GM12891 (cell line): Measurements from ENCODE around the gene RBX1. TPM values are rescaled to one million over a fixed set of nuclear protein-coding genes. Genes with fewer than 3 reads are reported as not detected.
"Not testable (repeated sequence)": the region's sequence is repeated elsewhere in the genome, so short reads cannot be mapped to it uniquely, and the experiment has no call there.

Experiments
- DNase-seq: peaks from one replicate; pipeline ENCODE4 v3.0.0; 2011; ENCODE audit warnings: low spot score; ENCODE audit not compliant: insufficient read length
- FAIRE-seq: peaks from 2 replicates; lab custom pipeline; 2011; peaks lifted over from hg19 to GRCh38; lab: Jason Lieb, UNC
- PAX5 ChIP-seq: IDR thresholded peaks from 2 replicates; pipeline ENCODE4 v1.6.1; 2011; ENCODE audit warnings: low read length, moderate library complexity, mild to moderate bottlenecking; ENCODE audit not compliant: insufficient read depth, severe bottlenecking
- POLR2A ChIP-seq: IDR thresholded peaks from 2 replicates; pipeline ENCODE4 v1.6.1; 2011; ENCODE audit warnings: low read depth, low read length, control low read depth
- POLR2AphosphoS5 ChIP-seq: IDR thresholded peaks from 2 replicates; pipeline ENCODE4 v1.6.1; 2011; ENCODE audit warnings: low read depth, low read length, control low read depth
- POU2F2 ChIP-seq: IDR thresholded peaks from 2 replicates; pipeline ENCODE4 v1.6.1; 2011; ENCODE audit warnings: low read depth, mild to moderate bottlenecking, control low read depth, low read length, moderate library complexity
- SPI1 ChIP-seq: IDR thresholded peaks from 2 replicates; pipeline ENCODE4 v1.6.1; 2011; ENCODE audit warnings: low read depth, low read length, control low read depth
- TAF1 ChIP-seq: IDR thresholded peaks from 2 replicates; pipeline ENCODE4 v1.6.1; 2011; ENCODE audit warnings: low read depth, low read length, control low read depth
- polyA plus RNA-seq: library from polyadenylated mRNA; unstranded; fragments of >200 nt; gene quantifications from one replicate; pipeline ENCODE4 v1.2.1, GENCODE V29; 2012; ENCODE audit warnings: low read depth, missing spikeins, inconsistent platforms; ENCODE audit not compliant: missing spikeins

Gene RBX1
- 162 TPM for polyA plus RNA-seq

DNA sequence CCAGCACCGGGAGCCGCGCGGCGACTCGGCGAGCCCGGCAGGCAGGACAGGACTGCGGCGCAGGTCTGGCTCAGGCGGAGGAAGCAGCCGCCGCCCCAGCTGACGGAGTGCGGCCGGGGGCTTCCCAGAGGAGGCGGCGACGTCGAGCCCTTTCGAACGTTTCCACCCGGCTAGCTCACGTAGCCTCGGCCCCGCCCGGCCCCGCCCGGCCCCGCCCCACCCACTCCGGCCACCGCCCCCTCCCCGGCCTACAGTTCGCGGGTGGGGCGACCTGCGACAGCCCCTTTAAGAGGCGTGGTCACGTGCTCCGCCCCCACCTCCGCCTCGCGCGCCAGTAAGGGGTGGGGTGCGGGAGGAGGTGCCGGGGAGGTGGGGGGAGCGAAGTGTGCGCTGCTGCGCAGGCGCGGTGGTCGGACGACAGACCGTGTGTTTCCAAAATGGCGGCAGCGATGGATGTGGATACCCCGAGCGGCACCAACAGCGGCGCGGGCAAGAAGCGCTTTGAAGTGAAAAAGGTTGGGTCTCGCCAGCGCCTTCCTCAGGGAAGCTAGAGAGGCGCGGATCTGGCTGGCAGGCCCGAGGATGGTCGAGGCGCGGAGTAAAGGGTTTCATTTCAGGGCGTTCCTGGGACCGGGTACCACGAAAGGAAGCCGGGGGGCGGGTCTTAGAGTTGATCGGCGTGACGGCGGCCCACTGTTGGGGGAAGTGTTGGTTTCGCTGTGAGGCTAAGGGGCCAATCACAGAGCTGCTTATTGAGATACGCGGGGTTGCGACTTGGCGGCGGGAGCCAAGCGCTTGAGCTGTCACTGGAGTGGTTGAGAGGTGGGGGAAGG lies at the start of gene RBX1:
TSS of gene RBX1 (plus strand) at position 417 of the 833 bp plus-strand sequence. CDS start at position 438, 21 bp downstream.
- peak; percentile 100 for FAIRE-seq

GRCh38 chr22:40904101-40904500 lies 47.1 kb upstream of the RBX1 start:
- FAIRE-seq, result no peak
- DNase-seq, result no peak
- no peak for TF ChIP-seq SPI1
- TF ChIP-seq PAX5, result no peak
- TF ChIP-seq POLR2A, result no peak

More for the DNA sequence above, at the start of gene RBX1:
- peak; percentile 90 for DNase-seq
- peak; percentile 53 for TF ChIP-seq PAX5
- TF ChIP-seq TAF1, result peak; percentile 97
- no peak for TF ChIP-seq SPI1
- peak; percentile 64; the same call in 1 of the 2 replicates for TF ChIP-seq POU2F2
- peak; percentile 95 for TF ChIP-seq POLR2A
- peak; percentile 91 for TF ChIP-seq POLR2AphosphoS5

- FAIRE-seq (no peak), DNase-seq (no peak)
- TF ChIP-seq PAX5 (no peak), POLR2AphosphoS5 (no peak), POLR2A (no peak), TAF1 (no peak), SPI1 (no peak), POU2F2 (no peak)
Measured at GRCh38 chr22:40908895-40909294, 42.3 kb upstream of the RBX1 start.

- no peak for FAIRE-seq
- TF ChIP-seq PAX5 (no peak), POLR2AphosphoS5 (no peak), POLR2A (no peak), SPI1 (no peak), TAF1 (no peak), POU2F2 (no peak)
Measured at GRCh38 chr22:40911772-40912171, 39.4 kb upstream of the RBX1 start.

DNA sequence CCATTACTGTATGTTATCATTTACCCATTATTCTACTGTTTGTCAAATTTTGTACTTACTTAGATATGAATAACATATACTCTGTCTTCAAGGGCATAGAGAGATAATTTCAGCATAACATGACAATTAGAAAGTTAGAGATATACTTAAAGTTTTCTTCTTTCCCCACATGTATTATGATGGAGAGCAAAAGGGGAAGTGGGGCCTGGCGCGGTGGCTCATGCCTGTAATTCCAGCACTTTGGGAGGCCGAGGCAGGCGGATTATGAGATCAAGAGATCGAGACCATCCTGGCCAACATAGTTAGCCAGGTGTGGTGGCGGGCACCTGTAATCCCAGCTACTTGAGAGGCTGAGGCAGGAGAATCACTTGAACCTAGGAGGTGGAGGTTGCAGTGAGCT lies 38.2 kb upstream of the RBX1 start:
- DNase-seq, FAIRE-seq: not testable (repeated sequence)
- peak; percentile 38; the same call in 1 of the 2 replicates for TF ChIP-seq SPI1

More at GRCh38 chr22:40911772-40912171, 39.4 kb upstream of the RBX1 start:
- no peak for DNase-seq

- TF ChIP-seq POU2F2 (no peak), SPI1 (no peak), PAX5 (no peak), POLR2AphosphoS5 (no peak), POLR2A (no peak)
- FAIRE-seq (no peak), DNase-seq (no peak)
Measured at GRCh38 chr22:40919446-40919845, 31.7 kb upstream of the RBX1 start.

- DNase-seq (no peak), FAIRE-seq (no peak)
- TF ChIP-seq POLR2A, result no peak
- TF ChIP-seq SPI1, result no peak
- no peak for TF ChIP-seq TAF1
- TF ChIP-seq POU2F2, result no peak
- TF ChIP-seq PAX5, result no peak
- TF ChIP-seq POLR2AphosphoS5, result no peak
Measured at GRCh38 chr22:40920526-40920925, 30.7 kb upstream of the RBX1 start.

GRCh38 chr22:40922484-40923303 lies 28.5 kb upstream of the RBX1 start:
- DNase-seq (peak; percentile 14), FAIRE-seq (peak; percentile 88)
- TF ChIP-seq TAF1 (no peak), POLR2A (no peak), POU2F2 (no peak), POLR2AphosphoS5 (no peak), SPI1 (no peak)

DNA sequence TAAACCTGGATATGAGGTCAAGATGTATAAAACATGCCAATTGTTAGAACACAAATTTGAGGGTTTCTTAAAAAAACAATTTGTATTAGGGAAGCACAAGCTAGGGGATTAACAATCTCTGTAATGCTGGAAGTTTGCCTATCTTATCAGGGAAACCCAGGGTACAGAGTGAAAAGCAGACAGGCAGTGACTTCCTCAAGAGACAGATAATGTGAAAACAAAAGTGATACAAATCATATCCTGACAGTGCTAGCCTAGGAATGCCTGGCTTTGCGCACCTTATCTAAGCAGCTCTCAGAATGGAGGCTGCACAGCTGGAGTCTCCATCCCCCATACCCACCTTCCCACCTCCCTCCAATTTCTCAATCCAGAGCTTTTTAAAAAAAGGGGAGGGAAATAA lies 22.5 kb upstream of the RBX1 start:
- DNase-seq (no peak), FAIRE-seq (no peak)
- no peak for TF ChIP-seq SPI1
- no peak for TF ChIP-seq PAX5
- no peak for TF ChIP-seq POLR2AphosphoS5
- no peak for TF ChIP-seq POLR2A
- no peak for TF ChIP-seq TAF1
- TF ChIP-seq POU2F2, result no peak

GRCh38 chr22:40932396-40932795 lies 18.8 kb upstream of the RBX1 start:
- FAIRE-seq (no peak), DNase-seq (no peak)
- TF ChIP-seq POLR2AphosphoS5, result no peak
- no peak for TF ChIP-seq PAX5
- TF ChIP-seq TAF1, result no peak
- TF ChIP-seq SPI1, result no peak
- no peak for TF ChIP-seq POLR2A
- TF ChIP-seq POU2F2, result no peak

- TF ChIP-seq POLR2AphosphoS5 (no peak), TAF1 (no peak), SPI1 (no peak), PAX5 (no peak), POU2F2 (no peak), POLR2A (no peak)
- FAIRE-seq, result peak; percentile 20
- no peak for DNase-seq
Measured at GRCh38 chr22:40939202-40939601, 12.0 kb upstream of the RBX1 start.
